Activated CD4-positive, alpha-beta T cell treated with anti-CD3 and anti-CD28 coated beads, Interleukin-2, amount 50 U/mL, for 16 hours (primary cell): ENCODE results near the gene ZNF823.
"Not testable (repeated sequence)": the region's sequence is repeated elsewhere in the genome, so short reads cannot be mapped to it uniquely, and the experiment has no call there.

Experiments
- DNase-seq: peaks from one replicate; pipeline ENCODE4 v3.0.0-alpha.2; 2020

The ZNF823 gene

GRCh38 chr19:11676661-11677600, 61.8 kb downstream of the ZNF823 start:
- not testable (repeated sequence) for DNase-seq

GRCh38 chr19:11675569-11675968, 63.2 kb downstream of the ZNF823 start:
- DNase-seq, result no peak

- DNase-seq, result no peak
Measured at GRCh38 chr19:11674067-11674492, 64.7 kb downstream of the ZNF823 start.

- DNase-seq, result no peak
Measured at GRCh38 chr19:11673608-11674041, 65.1 kb downstream of the ZNF823 start.
